GM12872 (cell line): ENCODE results near the gene DIP2C.

Experiments used
- TF ChIP-seq, protein P1 (sequence below): IDR thresholded peaks from 3 replicates; pipeline ENCODE4 v1.5.1; 2011; ENCODE audit warnings: low read depth, mild to moderate bottlenecking, low read length, moderate library complexity; ENCODE audit not compliant: insufficient read depth

DIP2C gene

DNA sequence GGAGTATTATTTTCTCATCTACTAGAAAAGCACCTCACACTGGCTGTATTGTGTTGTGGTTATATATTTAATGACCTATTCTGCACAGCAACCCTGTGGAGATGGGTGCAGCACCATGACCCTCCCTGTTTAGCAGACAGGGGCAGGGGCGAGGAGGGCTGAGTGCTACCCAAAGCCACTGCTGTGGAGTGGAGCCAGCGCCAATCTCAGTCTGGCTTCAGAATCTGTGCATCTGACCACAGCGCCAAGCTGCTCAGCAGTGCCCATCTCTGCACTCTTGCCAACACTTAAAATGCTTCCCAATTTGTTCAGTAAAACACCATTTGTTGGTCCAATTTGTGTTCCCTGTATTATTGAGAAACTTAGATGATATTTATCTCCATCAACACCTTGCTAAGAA, 315.1 kb downstream of the DIP2C start:
- TF ChIP-seq, protein P1, sequence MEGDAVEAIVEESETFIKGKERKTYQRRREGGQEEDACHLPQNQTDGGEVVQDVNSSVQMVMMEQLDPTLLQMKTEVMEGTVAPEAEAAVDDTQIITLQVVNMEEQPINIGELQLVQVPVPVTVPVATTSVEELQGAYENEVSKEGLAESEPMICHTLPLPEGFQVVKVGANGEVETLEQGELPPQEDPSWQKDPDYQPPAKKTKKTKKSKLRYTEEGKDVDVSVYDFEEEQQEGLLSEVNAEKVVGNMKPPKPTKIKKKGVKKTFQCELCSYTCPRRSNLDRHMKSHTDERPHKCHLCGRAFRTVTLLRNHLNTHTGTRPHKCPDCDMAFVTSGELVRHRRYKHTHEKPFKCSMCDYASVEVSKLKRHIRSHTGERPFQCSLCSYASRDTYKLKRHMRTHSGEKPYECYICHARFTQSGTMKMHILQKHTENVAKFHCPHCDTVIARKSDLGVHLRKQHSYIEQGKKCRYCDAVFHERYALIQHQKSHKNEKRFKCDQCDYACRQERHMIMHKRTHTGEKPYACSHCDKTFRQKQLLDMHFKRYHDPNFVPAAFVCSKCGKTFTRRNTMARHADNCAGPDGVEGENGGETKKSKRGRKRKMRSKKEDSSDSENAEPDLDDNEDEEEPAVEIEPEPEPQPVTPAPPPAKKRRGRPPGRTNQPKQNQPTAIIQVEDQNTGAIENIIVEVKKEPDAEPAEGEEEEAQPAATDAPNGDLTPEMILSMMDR: no peak

DNA sequence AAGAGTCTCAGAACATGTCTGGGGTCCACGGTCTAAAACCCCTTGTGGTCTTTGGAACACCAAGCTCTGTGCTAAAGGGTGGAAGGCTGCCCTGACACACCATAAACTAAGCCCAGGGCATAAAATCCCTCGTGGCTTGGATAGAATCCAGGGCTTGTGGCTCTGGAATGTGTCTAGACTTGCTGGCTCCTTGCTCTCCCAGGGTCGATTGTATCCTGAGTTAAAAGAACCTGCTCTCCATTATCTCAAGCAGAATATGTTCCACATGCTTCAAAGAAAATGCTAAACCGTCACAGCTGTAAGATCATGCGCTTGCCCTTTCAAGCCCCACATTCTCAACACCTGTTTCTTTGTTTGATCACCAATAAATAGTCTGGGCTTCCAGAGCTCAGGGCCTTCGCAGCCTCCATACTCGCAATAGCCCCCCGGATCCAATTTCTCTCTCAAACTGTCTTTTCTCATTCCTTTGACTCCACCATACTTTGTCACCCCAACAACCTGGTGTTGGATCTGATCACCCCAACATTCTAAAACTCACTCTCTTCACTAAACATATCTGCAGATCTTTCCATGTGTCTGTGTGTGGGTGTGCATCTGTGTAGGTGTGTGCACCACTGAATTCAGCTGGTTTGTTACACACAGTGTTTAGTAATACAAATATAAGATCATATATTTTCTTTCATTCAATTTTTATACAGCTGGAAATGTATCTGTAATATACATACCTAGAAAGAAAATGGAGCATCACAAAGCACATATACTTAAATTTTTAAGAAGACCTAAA, 315.8 kb downstream of the DIP2C start:
- TF ChIP-seq, protein P1: no peak

DNA sequence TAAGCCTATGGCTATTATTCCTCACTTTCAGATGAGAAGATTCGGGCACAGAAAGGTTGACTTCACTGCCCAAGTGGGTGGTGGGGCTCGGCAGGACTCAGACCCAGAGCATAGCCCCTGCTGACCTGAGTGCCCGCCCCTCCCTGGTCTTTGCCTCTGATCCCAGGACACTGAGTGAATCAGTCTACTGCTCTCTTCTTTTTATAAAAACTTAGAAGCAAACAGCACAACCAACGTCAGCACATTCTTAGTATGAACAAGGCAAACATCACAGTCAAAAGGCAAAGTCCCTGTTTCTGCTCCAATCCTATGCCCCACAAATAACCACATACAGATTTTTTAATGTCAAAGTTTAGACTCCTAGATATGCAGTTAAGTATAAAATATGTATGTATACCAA, 316.5 kb downstream of the DIP2C start:
- TF ChIP-seq, protein P1: no peak

DNA sequence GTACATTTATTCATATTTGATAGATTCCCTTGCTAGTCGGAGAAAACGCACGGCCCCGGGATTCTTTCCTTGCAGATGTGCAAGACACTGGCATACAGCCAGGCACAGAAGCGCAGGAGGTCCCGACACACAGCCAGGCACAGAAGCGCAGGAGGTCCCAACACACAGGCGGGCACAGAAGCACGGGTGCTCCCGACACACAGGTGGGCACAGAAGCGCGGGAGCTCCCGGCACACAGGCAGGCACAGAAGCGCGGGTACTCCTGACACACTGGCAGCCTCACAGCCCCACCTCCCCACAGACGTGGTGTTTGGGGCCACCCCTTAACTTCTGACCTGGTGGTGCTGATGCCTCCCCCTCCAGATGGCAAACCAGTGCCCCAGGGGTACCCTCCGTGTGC, 316.9 kb downstream of the DIP2C start:
- TF ChIP-seq, protein P1: no peak

DNA sequence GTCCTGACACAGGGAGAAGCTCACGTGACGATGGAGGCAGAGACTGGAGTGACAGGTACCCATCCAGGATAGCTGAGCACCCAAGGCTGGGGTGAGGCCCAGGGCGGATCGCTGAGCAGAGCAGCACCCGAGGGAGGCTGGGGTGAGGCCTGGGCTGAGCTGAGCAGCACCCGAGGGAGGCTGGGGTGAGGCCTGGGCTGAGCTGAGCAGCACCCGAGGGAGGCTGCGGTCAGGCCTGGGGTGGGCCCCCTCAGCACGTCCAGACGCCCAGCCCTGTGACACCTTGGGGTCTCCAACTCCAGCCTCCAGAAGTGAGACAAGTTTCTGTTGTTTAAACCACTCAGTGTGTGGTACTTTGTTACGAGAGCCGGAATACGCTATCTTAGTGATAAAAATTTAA, 318.0 kb downstream of the DIP2C start:
- TF ChIP-seq, protein P1: no peak

DNA sequence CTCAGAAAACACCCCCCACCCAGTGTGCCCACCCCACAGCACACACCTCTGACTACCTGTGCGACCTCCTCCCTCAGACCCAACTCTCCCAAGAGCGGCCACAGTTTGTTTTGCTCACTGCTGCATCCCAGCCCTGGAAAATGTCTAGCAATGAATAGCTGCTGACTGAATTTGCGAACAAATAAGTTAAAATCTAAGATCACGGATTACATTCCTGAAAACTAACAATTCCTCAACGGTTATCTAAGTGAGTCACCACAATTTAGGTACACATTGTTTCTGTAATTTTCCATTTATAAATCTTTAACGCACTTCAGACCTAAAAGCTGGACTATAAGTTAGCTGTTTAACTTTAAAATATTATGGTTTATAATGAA, 319.0 kb downstream of the DIP2C start:
- TF ChIP-seq, protein P1: no peak

DNA sequence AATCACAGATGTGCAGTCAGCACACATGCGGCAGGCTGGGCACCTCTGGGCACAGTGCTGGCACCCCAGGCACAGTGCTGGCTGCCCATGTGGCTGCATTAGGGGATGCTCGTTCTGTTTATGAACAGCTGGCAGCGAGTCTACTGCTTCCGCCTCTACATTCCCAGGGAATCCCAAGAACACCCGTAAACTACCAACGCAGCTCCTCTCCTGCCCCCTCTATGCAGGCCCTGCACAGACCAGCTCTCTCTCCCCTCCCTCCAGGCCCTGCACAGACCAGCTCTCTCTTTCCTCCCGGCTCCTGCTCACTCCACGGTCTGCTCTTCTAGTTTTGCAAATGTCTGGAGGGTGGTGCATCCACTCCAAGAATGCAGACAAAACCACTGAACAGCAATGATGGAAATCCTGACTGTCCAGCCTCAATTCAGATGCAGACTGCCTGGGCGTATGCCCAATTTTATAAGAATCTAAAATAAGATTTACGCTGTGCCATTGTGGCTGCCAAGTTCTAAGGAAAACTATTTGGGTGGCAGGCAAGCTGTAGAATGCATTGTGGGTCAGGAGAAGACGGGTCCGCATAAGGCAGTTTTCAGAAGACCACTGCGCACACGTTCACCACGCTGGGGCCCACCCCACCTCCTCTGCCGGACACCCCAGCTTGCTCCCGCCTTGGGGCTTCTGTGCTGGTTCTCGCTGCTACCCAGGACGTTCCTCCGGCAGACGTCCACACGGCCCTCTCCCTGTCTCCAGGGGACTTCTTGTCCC, 319.6 kb downstream of the DIP2C start:
- TF ChIP-seq, protein P1: no peak
